ENCODE measurements around the gene SEMA3E. TPM values are rescaled to one million over a fixed set of nuclear protein-coding genes. Genes with fewer than 3 reads are reported as not detected.

The SEMA3E gene
- polyA plus RNA-seq, 1 of the 3 experiments (the other 2 are of a cell fraction) = under 0.01 TPM

DNA sequence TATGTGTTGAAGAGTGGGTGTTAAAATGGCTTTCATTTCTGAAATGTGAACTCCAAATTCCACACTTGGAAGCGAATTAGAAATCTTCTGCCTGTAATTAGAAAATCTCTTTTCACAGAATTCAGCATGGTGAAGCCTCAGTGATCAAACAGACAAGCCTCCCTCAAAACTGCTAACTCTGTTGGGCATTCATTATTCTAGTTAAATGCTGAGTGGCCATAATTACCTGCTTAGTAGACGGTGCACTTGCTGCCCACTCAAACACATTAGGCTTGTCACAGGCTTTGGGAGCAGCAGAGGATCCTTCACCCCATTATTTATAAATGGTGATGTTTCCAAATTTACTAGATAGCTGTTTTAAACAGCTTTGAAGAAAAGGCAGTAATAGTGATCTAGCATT is 309.0 kb downstream of the SEMA3E start:
- H3K27me3 ChIP-seq (ENCODE audit: insufficient read depth) = no peaks in the 10 kb centered on the region
- H3K79me2 ChIP-seq (ENCODE audit: insufficient read depth) = no peaks in the 10 kb centered on the region
- no peak for TF ChIP-seq POLR2AphosphoS5 (IDR thresholded peaks at IDR 0.05; ENCODE audit: low read depth, low read length)
- TF ChIP-seq, protein P1, sequence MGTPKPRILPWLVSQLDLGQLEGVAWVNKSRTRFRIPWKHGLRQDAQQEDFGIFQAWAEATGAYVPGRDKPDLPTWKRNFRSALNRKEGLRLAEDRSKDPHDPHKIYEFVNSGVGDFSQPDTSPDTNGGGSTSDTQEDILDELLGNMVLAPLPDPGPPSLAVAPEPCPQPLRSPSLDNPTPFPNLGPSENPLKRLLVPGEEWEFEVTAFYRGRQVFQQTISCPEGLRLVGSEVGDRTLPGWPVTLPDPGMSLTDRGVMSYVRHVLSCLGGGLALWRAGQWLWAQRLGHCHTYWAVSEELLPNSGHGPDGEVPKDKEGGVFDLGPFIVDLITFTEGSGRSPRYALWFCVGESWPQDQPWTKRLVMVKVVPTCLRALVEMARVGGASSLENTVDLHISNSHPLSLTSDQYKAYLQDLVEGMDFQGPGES (IDR thresholded peaks at IDR 0.05; ENCODE audit: low read depth, low read length) = no peak
- TF ChIP-seq NRF1 (IDR thresholded peaks at IDR 0.05; ENCODE audit: low read depth, low read length) = no peak
- TF ChIP-seq FOXM1 (IDR thresholded peaks at IDR 0.05; ENCODE audit: low read depth) = no peak
- TF ChIP-seq, protein P2, sequence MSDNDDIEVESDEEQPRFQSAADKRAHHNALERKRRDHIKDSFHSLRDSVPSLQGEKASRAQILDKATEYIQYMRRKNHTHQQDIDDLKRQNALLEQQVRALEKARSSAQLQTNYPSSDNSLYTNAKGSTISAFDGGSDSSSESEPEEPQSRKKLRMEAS (IDR thresholded peaks at IDR 0.05; ENCODE audit: low read depth) = no peak
- TF ChIP-seq, protein P3, sequence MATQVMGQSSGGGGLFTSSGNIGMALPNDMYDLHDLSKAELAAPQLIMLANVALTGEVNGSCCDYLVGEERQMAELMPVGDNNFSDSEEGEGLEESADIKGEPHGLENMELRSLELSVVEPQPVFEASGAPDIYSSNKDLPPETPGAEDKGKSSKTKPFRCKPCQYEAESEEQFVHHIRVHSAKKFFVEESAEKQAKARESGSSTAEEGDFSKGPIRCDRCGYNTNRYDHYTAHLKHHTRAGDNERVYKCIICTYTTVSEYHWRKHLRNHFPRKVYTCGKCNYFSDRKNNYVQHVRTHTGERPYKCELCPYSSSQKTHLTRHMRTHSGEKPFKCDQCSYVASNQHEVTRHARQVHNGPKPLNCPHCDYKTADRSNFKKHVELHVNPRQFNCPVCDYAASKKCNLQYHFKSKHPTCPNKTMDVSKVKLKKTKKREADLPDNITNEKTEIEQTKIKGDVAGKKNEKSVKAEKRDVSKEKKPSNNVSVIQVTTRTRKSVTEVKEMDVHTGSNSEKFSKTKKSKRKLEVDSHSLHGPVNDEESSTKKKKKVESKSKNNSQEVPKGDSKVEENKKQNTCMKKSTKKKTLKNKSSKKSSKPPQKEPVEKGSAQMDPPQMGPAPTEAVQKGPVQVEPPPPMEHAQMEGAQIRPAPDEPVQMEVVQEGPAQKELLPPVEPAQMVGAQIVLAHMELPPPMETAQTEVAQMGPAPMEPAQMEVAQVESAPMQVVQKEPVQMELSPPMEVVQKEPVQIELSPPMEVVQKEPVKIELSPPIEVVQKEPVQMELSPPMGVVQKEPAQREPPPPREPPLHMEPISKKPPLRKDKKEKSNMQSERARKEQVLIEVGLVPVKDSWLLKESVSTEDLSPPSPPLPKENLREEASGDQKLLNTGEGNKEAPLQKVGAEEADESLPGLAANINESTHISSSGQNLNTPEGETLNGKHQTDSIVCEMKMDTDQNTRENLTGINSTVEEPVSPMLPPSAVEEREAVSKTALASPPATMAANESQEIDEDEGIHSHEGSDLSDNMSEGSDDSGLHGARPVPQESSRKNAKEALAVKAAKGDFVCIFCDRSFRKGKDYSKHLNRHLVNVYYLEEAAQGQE (IDR thresholded peaks at IDR 0.05; ENCODE audit: low read depth, low read length) = no peak
- no peak for TF ChIP-seq NFIC (IDR thresholded peaks at IDR 0.05; ENCODE audit: borderline replicate concordance)
- no peak for TF ChIP-seq SIN3A (IDR thresholded peaks at IDR 0.05; ENCODE audit: borderline replicate concordance, low read depth, low read length)
- no peak for TF ChIP-seq JUND (IDR thresholded peaks at IDR 0.05)
- TF ChIP-seq EP300 (IDR thresholded peaks at IDR 0.05; ENCODE audit: borderline replicate concordance in 1 of 2, low read depth in 1 of 2, low read length in 1 of 2) = no peak
- TF ChIP-seq YY1 (IDR thresholded peaks at IDR 0.05; ENCODE audit: low read depth) = no peak
- TF ChIP-seq CHD2 (IDR thresholded peaks at IDR 0.05; ENCODE audit: low read length, partially characterized antibody) = no peak
- no peak for TF ChIP-seq TCF12 (IDR thresholded peaks at IDR 0.05)
- no peak for TF ChIP-seq SMC3 (IDR thresholded peaks at IDR 0.05; ENCODE audit: low read depth, low read length)
- no peak for TF ChIP-seq RAD21 (IDR thresholded peaks at IDR 0.05; ENCODE audit: low read length)
- TF ChIP-seq, protein P4, sequence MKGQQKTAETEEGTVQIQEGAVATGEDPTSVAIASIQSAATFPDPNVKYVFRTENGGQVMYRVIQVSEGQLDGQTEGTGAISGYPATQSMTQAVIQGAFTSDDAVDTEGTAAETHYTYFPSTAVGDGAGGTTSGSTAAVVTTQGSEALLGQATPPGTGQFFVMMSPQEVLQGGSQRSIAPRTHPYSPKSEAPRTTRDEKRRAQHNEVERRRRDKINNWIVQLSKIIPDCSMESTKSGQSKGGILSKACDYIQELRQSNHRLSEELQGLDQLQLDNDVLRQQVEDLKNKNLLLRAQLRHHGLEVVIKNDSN (IDR thresholded peaks at IDR 0.05; ENCODE audit: borderline replicate concordance, low read depth) = no peak
- no peak for TF ChIP-seq MXI1 (IDR thresholded peaks at IDR 0.05; ENCODE audit: low read depth, low read length)
- DNase-seq = no peak
- H4K20me1 ChIP-seq (ENCODE audit: insufficient read depth) = no peaks in the 10 kb centered on the region
- no peaks in the 10 kb centered on the region for H3K9me2 ChIP-seq
- H3K36me3 ChIP-seq (replicated peaks in 1 of 2; ENCODE audit: control insufficient read depth in 1 of 2, insufficient read depth in 2 of 2, low read length in 1 of 2) = peaks cover 0 to 3% of the 10 kb centered on the region in 2 experiments
- no peaks in the 10 kb centered on the region for H3F3A ChIP-seq (replicated peaks; ENCODE audit: insufficient read depth)
- POLR2A ChIA-PET = no interaction called here
- WGBS (ENCODE audit: low lambda C conversion rate) = 32% methylated on average over 2 of the region's 2 CpGs
- CTCF ChIA-PET = interaction anchor here (1.2 to 2.2 kb wide), 2 partner anchors 11 to 19 kb away, joined by 3 to 6 read pairs; no protein-coding TSS in a partner anchor
- no peaks in the 10 kb centered on the region for H3K9me3 ChIP-seq
- no peak overlapping the region for H3K4me2 ChIP-seq
- H2AFZ ChIP-seq (ENCODE audit: low read depth) = no peak overlapping the region
- no peak overlapping the region for H3K4me3 ChIP-seq (ENCODE audit: low read depth in 2 of 2, low read length in 1 of 2)
- no peak overlapping the region for H3K9ac ChIP-seq
- H3K27ac ChIP-seq (ENCODE audit: low read depth in 2 of 2, low read length in 1 of 2) = no peak overlapping the region
- H3K4me1 ChIP-seq (ENCODE audit: control insufficient read depth in 1 of 2, insufficient read depth in 2 of 2, low read depth in 1 of 2, low read length in 1 of 2) = no peaks in the 10 kb centered on the region

All from SK-N-SH (cell line).